ENCODE results near the gene PLA1A. TPM values are rescaled to one million over a fixed set of nuclear protein-coding genes. Genes with fewer than 3 reads are reported as not detected.

Gene PLA1A
- total and polyA plus RNA-seq, 2 donors (not counting 3 experiments of a cell fraction or from before 2014, with no cell fraction given), result 0.07 TPM; not detected in 1

DNA sequence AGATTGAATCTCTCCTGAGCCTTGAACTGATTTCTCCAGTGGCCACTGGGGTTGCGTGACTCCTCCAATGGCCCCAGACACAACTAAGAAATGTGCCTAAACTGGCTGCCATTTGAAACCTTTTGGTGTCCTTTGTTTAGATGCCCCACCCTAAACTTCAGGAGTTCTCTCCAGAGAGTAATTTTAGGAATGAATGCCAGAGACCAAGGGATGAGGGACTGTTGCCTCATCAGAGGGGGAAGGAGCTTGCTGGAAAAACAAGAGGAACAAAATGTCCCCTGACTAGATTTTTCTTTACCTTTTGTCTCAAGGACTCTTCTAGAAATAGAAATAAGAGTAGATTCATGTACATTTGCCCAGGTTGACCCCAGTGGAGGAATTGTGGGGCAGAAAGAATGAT is 26.5 kb upstream of the PLA1A start:
- Histone ChIP-seq H2AFZ (ENCODE audit: low read depth, low read length) (no peak overlapping the region), H3K4me1 (ENCODE audit: control insufficient read depth, extremely low read depth, insufficient read depth, low read length) (no peaks in the 10 kb centered on the region), H3K9me1 (replicated peaks; ENCODE audit: control insufficient read depth, extremely low read depth, insufficient read depth, low read length) (no peaks in the 10 kb centered on the region), H3K9me3 (replicated peaks; ENCODE audit: control insufficient read depth, insufficient read depth, low read length) (no peaks in the 10 kb centered on the region), H3K4me3 (replicated peaks in 1 of 3; ENCODE audit: insufficient read depth in 1 of 3, low read depth in 1 of 3, low read length in 3 of 3) (no peak overlapping the region), H3K27me3 (ENCODE audit: control insufficient read depth in 2 of 2, insufficient read depth in 2 of 2, low read length in 2 of 2) (peaks cover 3 to 4% of the 10 kb centered on the region in 2 experiments), H3K36me3 (ENCODE audit: control insufficient read depth in 2 of 2, extremely low read depth in 1 of 2, insufficient read depth in 2 of 2, low read length in 2 of 2) (no peaks in the 10 kb centered on the region), H3K9ac (replicated peaks; ENCODE audit: extremely low read depth, insufficient read depth, low read length) (no peak overlapping the region), H3K79me2 (ENCODE audit: control insufficient read depth, insufficient read depth, low read length) (no peaks in the 10 kb centered on the region), H3K4me2 (ENCODE audit: insufficient read depth, low read length) (no peak overlapping the region), H4K20me1 (replicated peaks; ENCODE audit: control insufficient read depth, extremely low read depth, insufficient read depth, low read length) (no peaks in the 10 kb centered on the region), H3K27ac (ENCODE audit: insufficient read depth, low read depth, low read length) (no peak overlapping the region)
- ChIA-PET POLR2A (no interaction called here), CTCF (no interaction called here)
- dilution Hi-C loops (cut with MboI; ENCODE audit: extremely low pct_ligation_motif_present, low sequenced_read_pairs), result no loop called here
- DNase-seq (ENCODE audit: low read depth, low spot score), result no peak
- no peak for FAIRE-seq
- intact Hi-C loops (cut with micrococcal nuclease), result no loop called here
- no peak for TF ChIP-seq FOS (IDR thresholded peaks at IDR 0.05; ENCODE audit: borderline replicate concordance, insufficient read depth, low read length)
- TF ChIP-seq CTCF (IDR thresholded peaks at IDR 0.05; ENCODE audit: extremely low read depth in 1 of 2, insufficient read depth in 1 of 2, low read depth in 1 of 2, low read length in 2 of 2), result no peak
- TF ChIP-seq MYC (IDR thresholded peaks at IDR 0.05; ENCODE audit: low read depth, low read length), result no peak
- TF ChIP-seq GATA2 (IDR thresholded peaks at IDR 0.05; ENCODE audit: insufficient read depth, insufficient read length, low read depth, low read length), result no peak
- TF ChIP-seq POLR2A (IDR thresholded peaks at IDR 0.05; ENCODE audit: low read depth, low read length), result no peak
- no peak for TF ChIP-seq EZH2 (IDR thresholded peaks at IDR 0.05; ENCODE audit: borderline replicate concordance, low read depth, low read length, severe bottlenecking)
- no peak for TF ChIP-seq MAX (IDR thresholded peaks at IDR 0.05; ENCODE audit: insufficient read depth, insufficient read length)
- TF ChIP-seq POLR2AphosphoS5 (IDR thresholded peaks at IDR 0.05; ENCODE audit: insufficient read depth, low read depth, low read length), result no peak
- no peak for TF ChIP-seq JUN (IDR thresholded peaks at IDR 0.05; ENCODE audit: borderline replicate concordance, insufficient read depth, insufficient read length, low read depth)
- no TSS peak for BruUV-seq (replicated peaks)

All from endothelial cell of umbilical vein (primary cell).